A549 (cell line): ENCODE results near the gene ELANE.

Experiments used
- CHD4 ChIP-seq: fragments of 200-600 bp; sonication (generic); IDR thresholded peaks from 2 replicates; pipeline ENCODE4 v1.6.1; 2016; ENCODE audit warnings: antibody characterized with exemption, mild to moderate bottlenecking, borderline replicate concordance
- EP300 ChIP-seq, 2 experiments: fragments of >200 bp; sonication (Bioruptor Twin); formaldehyde crosslinking; IDR thresholded peaks; 2 replicates in 1 of 2; 3 replicates in 1 of 2; pipeline ENCODE4 v1.6.1; 2016 to 2017
- HOXB13 ChIP-seq: fragments of 250-450 bp; sonication (Bioruptor Pico); IDR thresholded peaks from 2 replicates; pipeline ENCODE4 v1.5.0; 2020; ENCODE audit warnings: low read depth, mild to moderate bottlenecking, moderate library complexity
- MYC ChIP-seq: IDR thresholded peaks from 2 replicates; pipeline ENCODE4 v1.6.1; 2012; ENCODE audit warnings: mild to moderate bottlenecking, inconsistent platforms, low read length, improper control_type of control experiment, borderline replicate concordance
- POLR2A ChIP-seq: IDR thresholded peaks from 2 replicates; pipeline ENCODE4 v1.6.1; 2012; ENCODE audit warnings: mild to moderate bottlenecking, low read length
- RCOR1 ChIP-seq: fragments of 150-350 bp; IDR thresholded peaks from 2 replicates; pipeline ENCODE4 v1.6.1; 2014; ENCODE audit warnings: antibody characterized with exemption, low read length, low read depth
- REST ChIP-seq: fragments of 200-600 bp; sonication (generic); IDR thresholded peaks from 2 replicates; pipeline ENCODE4 v1.6.1; 2016; ENCODE audit warnings: antibody characterized with exemption, mild to moderate bottlenecking, moderate library complexity
- RFX5 ChIP-seq: fragments of 450-650 bp; IDR thresholded peaks from 2 replicates; pipeline ENCODE4 v1.7.1; 2014; ENCODE audit warnings: antibody characterized with exemption, mild to moderate bottlenecking, moderate library complexity
- TP53 ChIP-seq: fragments of 250-450 bp; sonication (Bioruptor Pico); IDR thresholded peaks from 2 replicates; pipeline ENCODE4 v1.5.0; 2021; ENCODE audit warnings: mild to moderate bottlenecking, moderate library complexity
- TF ChIP-seq, protein P1 (sequence below): fragments of >200 bp; sonication (Bioruptor Twin); formaldehyde crosslinking; IDR thresholded peaks from 3 replicates; pipeline ENCODE4 v1.5.1; 2016
- TF ChIP-seq, protein P2 (sequence below): fragments of 450-650 bp; IDR thresholded peaks from 2 replicates; pipeline ENCODE4 v1.6.1; 2014; ENCODE audit warnings: antibody characterized with exemption

- no peak for TF ChIP-seq POLR2A
- TF ChIP-seq, protein P1, sequence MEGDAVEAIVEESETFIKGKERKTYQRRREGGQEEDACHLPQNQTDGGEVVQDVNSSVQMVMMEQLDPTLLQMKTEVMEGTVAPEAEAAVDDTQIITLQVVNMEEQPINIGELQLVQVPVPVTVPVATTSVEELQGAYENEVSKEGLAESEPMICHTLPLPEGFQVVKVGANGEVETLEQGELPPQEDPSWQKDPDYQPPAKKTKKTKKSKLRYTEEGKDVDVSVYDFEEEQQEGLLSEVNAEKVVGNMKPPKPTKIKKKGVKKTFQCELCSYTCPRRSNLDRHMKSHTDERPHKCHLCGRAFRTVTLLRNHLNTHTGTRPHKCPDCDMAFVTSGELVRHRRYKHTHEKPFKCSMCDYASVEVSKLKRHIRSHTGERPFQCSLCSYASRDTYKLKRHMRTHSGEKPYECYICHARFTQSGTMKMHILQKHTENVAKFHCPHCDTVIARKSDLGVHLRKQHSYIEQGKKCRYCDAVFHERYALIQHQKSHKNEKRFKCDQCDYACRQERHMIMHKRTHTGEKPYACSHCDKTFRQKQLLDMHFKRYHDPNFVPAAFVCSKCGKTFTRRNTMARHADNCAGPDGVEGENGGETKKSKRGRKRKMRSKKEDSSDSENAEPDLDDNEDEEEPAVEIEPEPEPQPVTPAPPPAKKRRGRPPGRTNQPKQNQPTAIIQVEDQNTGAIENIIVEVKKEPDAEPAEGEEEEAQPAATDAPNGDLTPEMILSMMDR = no peak
- no peak for TF ChIP-seq EP300 (IDR thresholded peaks at IDR 0.05)
- TF ChIP-seq TP53 (CRISPR knock-in tag) = no peak
- TF ChIP-seq RCOR1 = no peak
- TF ChIP-seq MYC = no peak
- TF ChIP-seq HOXB13 = no peak
- TF ChIP-seq REST = no peak
- TF ChIP-seq CHD4 = no peak
- TF ChIP-seq, protein P2, sequence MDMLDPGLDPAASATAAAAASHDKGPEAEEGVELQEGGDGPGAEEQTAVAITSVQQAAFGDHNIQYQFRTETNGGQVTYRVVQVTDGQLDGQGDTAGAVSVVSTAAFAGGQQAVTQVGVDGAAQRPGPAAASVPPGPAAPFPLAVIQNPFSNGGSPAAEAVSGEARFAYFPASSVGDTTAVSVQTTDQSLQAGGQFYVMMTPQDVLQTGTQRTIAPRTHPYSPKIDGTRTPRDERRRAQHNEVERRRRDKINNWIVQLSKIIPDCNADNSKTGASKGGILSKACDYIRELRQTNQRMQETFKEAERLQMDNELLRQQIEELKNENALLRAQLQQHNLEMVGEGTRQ = no peak
- TF ChIP-seq RFX5 = no peak
Observed at GRCh38 chr19:897442-898039, 45.4 kb downstream of the ELANE start.
